ENCODE data around the gene LHCGR. TPM values are rescaled to one million over a fixed set of nuclear protein-coding genes. Genes with fewer than 3 reads are reported as not detected.

The LHCGR gene
- not detected for total RNA-seq

DNA sequence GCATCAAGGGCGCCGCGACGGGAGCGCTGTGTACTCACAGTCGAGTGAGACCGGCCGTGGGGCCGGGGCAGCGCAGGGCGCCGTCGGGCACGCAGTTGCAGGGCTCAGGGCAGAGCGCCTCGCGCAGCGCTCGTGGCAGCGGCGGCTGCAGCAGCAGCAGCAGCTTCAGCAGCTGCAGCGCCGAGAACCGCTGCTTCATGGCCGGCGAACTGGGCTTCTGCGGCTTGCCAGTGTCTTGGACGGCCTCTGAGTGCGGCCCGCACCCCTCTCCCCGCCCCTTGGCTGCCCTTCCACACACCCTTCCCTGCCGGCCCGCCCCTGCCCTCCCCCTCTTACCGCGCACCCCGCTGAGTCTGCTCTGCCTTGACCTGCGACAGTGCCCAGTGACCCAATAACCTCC, at the start of gene LHCGR:
Gene LHCGR, minus strand, starts transcription at position 252 of the 400 bp plus-strand sequence. Its CDS starts 53 bp downstream, at position 199.
- DNase-seq (ENCODE audit: low spot score in 2 of 2), result no peak
- TF ChIP-seq, protein P1, sequence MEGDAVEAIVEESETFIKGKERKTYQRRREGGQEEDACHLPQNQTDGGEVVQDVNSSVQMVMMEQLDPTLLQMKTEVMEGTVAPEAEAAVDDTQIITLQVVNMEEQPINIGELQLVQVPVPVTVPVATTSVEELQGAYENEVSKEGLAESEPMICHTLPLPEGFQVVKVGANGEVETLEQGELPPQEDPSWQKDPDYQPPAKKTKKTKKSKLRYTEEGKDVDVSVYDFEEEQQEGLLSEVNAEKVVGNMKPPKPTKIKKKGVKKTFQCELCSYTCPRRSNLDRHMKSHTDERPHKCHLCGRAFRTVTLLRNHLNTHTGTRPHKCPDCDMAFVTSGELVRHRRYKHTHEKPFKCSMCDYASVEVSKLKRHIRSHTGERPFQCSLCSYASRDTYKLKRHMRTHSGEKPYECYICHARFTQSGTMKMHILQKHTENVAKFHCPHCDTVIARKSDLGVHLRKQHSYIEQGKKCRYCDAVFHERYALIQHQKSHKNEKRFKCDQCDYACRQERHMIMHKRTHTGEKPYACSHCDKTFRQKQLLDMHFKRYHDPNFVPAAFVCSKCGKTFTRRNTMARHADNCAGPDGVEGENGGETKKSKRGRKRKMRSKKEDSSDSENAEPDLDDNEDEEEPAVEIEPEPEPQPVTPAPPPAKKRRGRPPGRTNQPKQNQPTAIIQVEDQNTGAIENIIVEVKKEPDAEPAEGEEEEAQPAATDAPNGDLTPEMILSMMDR (IDR thresholded peaks at IDR 0.05), result no peak
- TF ChIP-seq EP300 (IDR thresholded peaks at IDR 0.05) (no peak), POLR2AphosphoS5 (IDR thresholded peaks at IDR 0.05) (no peak), POLR2A (IDR thresholded peaks at IDR 0.05) (no peak)
- Histone ChIP-seq H3K27me3 (peaks cover 17% of the 10 kb centered on the region), H3K4me1 (peaks cover 10% of the 10 kb centered on the region), H3K27ac (no peak within 1 kb of the TSS), H3K4me3 (peak within 1 kb of the TSS; percentile 38), H3K9me3 (no peaks in the 10 kb centered on the region), H3K36me3 (no peaks in the 10 kb centered on the region)
- 4% methylated on average over 32 of the region's 37 CpGs for WGBS

DNA sequence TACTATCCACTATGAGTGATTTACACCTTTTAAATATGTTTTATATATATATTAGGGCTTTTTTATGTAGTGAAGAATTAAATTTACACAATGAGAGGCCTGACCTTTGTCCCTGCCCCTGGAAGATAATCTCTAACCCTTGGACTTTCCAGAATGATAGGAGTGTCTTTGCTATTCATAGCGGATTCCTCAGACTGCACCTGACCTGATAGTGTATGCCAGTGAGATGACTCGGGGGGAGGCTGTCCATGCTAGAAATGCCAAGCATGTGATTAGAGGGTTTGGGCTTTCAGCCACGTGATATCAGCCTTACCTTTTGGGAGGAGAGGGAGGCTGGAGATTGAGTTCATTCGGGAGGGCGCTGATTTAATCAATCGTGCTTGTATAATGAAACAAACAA, 44.1 kb upstream of the LHCGR start:
- H3K4me3 ChIP-seq, result no peak overlapping the region
- WGBS, result 88% methylated on average over 6 of the region's 6 CpGs
- DNase-seq (ENCODE audit: low spot score in 2 of 2), result no peak
- no peak overlapping the region for H3K27ac ChIP-seq
- H3K4me1 ChIP-seq, result no peaks in the 10 kb centered on the region
- no peaks in the 10 kb centered on the region for H3K36me3 ChIP-seq
- no peak for TF ChIP-seq EP300 (IDR thresholded peaks at IDR 0.05)
- TF ChIP-seq, protein P1 (IDR thresholded peaks at IDR 0.05), result no peak
- no peak for TF ChIP-seq POLR2A (IDR thresholded peaks at IDR 0.05)
- TF ChIP-seq POLR2AphosphoS5 (IDR thresholded peaks at IDR 0.05), result no peak
- H3K27me3 ChIP-seq, result no peaks in the 10 kb centered on the region
- H3K9me3 ChIP-seq, result no peaks in the 10 kb centered on the region

DNA sequence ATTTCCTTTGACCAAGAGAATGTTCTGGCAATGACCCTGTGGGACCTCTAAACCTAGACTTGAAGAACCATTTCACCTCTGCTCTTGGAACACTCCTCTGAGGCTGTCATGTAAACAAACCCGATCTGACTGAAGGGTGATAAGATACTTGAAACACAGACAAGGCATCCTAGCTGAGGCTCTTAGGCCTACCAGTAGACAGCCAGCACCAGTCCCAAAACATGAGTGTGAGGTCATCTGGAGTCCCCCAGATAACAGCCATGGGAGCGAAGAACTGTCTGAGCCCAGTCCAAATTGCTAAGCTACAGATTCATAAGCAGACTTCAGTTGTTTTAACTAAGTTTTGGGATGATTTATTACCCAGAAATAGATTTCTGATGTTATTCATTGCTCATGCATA, 39.5 kb upstream of the LHCGR start:
- no peaks in the 10 kb centered on the region for H3K27me3 ChIP-seq
- TF ChIP-seq, protein P1 (IDR thresholded peaks at IDR 0.05), result no peak
- no peak for TF ChIP-seq POLR2A (IDR thresholded peaks at IDR 0.05)
- no peak for DNase-seq (ENCODE audit: low spot score in 2 of 2)

DNA sequence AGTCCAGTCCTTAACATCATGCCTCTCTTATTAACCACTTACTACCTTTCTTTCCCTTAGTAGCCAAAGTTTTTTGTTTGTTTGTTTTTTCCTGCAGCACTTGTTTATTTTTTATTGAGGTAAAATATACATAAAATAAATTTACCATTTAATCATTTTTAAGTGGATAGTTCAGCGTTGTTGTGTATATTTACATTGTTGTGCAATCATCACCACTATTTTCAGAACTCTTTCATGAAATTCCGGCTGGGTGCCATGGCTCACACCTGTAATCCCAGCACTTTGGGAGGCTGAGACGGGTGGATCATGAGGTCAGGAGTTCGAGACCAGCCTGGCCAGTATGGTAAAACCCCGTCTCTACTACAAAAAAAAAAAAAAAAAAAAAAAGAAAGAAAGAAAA, 38.1 kb upstream of the LHCGR start:
- Histone ChIP-seq H3K9me3 (no peaks in the 10 kb centered on the region), H3K4me3 (no peak overlapping the region), H3K36me3 (no peaks in the 10 kb centered on the region), H3K27ac (no peak overlapping the region), H3K27me3 (no peaks in the 10 kb centered on the region), H3K4me1 (no peaks in the 10 kb centered on the region)
- DNase-seq (ENCODE audit: low spot score in 2 of 2), result no peak
- no peak for TF ChIP-seq POLR2A (IDR thresholded peaks at IDR 0.05)
- TF ChIP-seq, protein P1 (IDR thresholded peaks at IDR 0.05), result no peak
- no peak for TF ChIP-seq POLR2AphosphoS5 (IDR thresholded peaks at IDR 0.05)
- no peak for TF ChIP-seq EP300 (IDR thresholded peaks at IDR 0.05)
- WGBS, result 92% methylated on average over 5 of the region's 5 CpGs

More for the DNA sequence above, 39.5 kb upstream of the LHCGR start:
- WGBS, result 61% methylated on average over 2 of the region's 2 CpGs
- Histone ChIP-seq H3K4me1 (no peaks in the 10 kb centered on the region), H3K9me3 (no peaks in the 10 kb centered on the region), H3K36me3 (no peaks in the 10 kb centered on the region), H3K4me3 (no peak overlapping the region), H3K27ac (no peak overlapping the region)

DNA sequence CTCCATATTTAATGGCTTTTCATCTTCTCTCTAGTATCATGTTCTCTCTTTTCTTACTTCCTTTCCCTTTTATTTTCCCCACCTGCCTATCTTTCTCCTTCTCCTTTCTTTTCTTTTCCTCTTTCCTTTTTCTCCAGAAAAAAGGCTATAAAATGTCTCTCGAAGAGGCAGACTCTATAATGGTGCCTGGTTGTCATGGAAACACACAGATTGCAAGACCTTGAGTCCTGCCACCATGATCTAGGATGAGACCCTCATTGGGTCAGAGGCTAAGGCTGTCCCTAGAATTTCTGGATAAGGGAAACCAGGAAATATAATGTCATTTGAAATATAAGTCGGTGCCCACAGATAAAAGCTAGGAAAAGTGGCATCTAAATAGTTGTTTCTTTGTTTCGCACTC, 36.5 kb upstream of the LHCGR start:
- 73% methylated on average over 3 of the region's 3 CpGs for WGBS
- no peaks in the 10 kb centered on the region for H3K27me3 ChIP-seq
- H3K4me1 ChIP-seq, result no peaks in the 10 kb centered on the region
- H3K9me3 ChIP-seq, result no peaks in the 10 kb centered on the region
- H3K4me3 ChIP-seq, result no peak overlapping the region
- no peak for TF ChIP-seq POLR2AphosphoS5 (IDR thresholded peaks at IDR 0.05)
- TF ChIP-seq EP300 (IDR thresholded peaks at IDR 0.05), result no peak
- TF ChIP-seq POLR2A (IDR thresholded peaks at IDR 0.05), result no peak
- TF ChIP-seq, protein P1 (IDR thresholded peaks at IDR 0.05), result no peak
- no peak overlapping the region for H3K27ac ChIP-seq
- H3K36me3 ChIP-seq, result no peaks in the 10 kb centered on the region
- DNase-seq (ENCODE audit: low spot score in 2 of 2), result no peak
